IMR-90 (cell line): ENCODE results near the gene ITGAL. TPM values are rescaled to one million over a fixed set of nuclear protein-coding genes. Genes with fewer than 3 reads are reported as not detected.

Experiments
- ATAC-seq: fragments of 200-7000 bp; cut with Tn5 transposase; 2 replicates; pipeline ENCODE4 v1.9.1; 2020; ENCODE audit warnings: low read depth, mild to moderate bottlenecking, moderate library complexity
- BruUV-seq: library from RNA; stranded (reverse); fragments of 400-500 nt; replicated peaks from 2 replicates; lab custom pipeline; 2021; lab: Mats Ljungman, UMichigan
- CTCF ChIA-PET: fragments of 300-600 bp; formaldehyde crosslinking; extraction: SDS; loops from one replicate; lab custom pipeline; 2021; ENCODE audit warnings: antibody characterized with exemption; lab: Yijun Ruan, JAX
- POLR2A ChIA-PET: fragments of 300-600 bp; sonication (Branson Sonifier 250); formaldehyde crosslinking; loops from one replicate; lab custom pipeline; 2022; ENCODE audit warnings: antibody characterized with exemption; ENCODE audit not compliant: unreplicated experiment; lab: Charles Lee
- DNase-seq: peaks from one replicate; pipeline ENCODE4 v3.0.0; 2013
- H2AFZ ChIP-seq: replicated peaks from 2 replicates; pipeline ENCODE3; 2013; ENCODE audit warnings: low read length, mild to moderate bottlenecking; ENCODE audit not compliant: poor library complexity
- H2AK5ac ChIP-seq: 2 replicates; pipeline ENCODE4 v1.6.1; 2013; ENCODE audit warnings: low read depth, low read length, inconsistent platforms
- H2AK9ac ChIP-seq: replicated peaks from 2 replicates; pipeline ENCODE3; 2013; ENCODE audit warnings: mild to moderate bottlenecking, low read depth, low read length, moderate library complexity; ENCODE audit not compliant: poor library complexity
- H2BK120ac ChIP-seq: 2 replicates; pipeline ENCODE4 v1.6.1; 2013; ENCODE audit warnings: low read depth, low read length, inconsistent platforms
- H2BK15ac ChIP-seq: 3 replicates; pipeline ENCODE4 v1.6.1; 2013; ENCODE audit warnings: low read depth, low read length, inconsistent platforms
- H2BK20ac ChIP-seq: 2 replicates; pipeline ENCODE4 v1.6.1; 2013; ENCODE audit warnings: low read depth, mild to moderate bottlenecking, inconsistent platforms, low read length, moderate library complexity
- H2BK5ac ChIP-seq: 2 replicates; pipeline ENCODE4 v1.6.1; 2013; ENCODE audit warnings: mild to moderate bottlenecking, low read depth, low read length, inconsistent platforms; ENCODE audit not compliant: poor library complexity, severe bottlenecking
- H3K14ac ChIP-seq: replicated peaks from 2 replicates; pipeline ENCODE4 v1.6.1; 2013; ENCODE audit warnings: low read depth, low read length, inconsistent platforms
- H3K18ac ChIP-seq: 2 replicates; pipeline ENCODE4 v1.6.1; 2013; ENCODE audit warnings: low read depth, low read length, control low read depth
- H3K23ac ChIP-seq: 2 replicates; pipeline ENCODE4 v1.6.1; 2013; ENCODE audit warnings: low read depth, low read length, inconsistent platforms
- H3K27ac ChIP-seq: 2 replicates; pipeline ENCODE4 v1.5.1; 2013; ENCODE audit warnings: mild to moderate bottlenecking, control low read depth, low read length; ENCODE audit not compliant: insufficient read depth
- H3K27me3 ChIP-seq: 2 replicates; pipeline ENCODE4 v1.6.1; 2013; ENCODE audit warnings: low read length; ENCODE audit not compliant: control insufficient read depth, insufficient read depth
- H3K36me3 ChIP-seq: 2 replicates; pipeline ENCODE4 v1.6.1; 2013; ENCODE audit warnings: low read length, mixed read lengths; ENCODE audit not compliant: control insufficient read depth, insufficient read depth
- H3K4ac ChIP-seq: 2 replicates; pipeline ENCODE4 v1.6.1; 2013; ENCODE audit warnings: low read depth, low read length, inconsistent platforms
- H3K4me1 ChIP-seq: 2 replicates; pipeline ENCODE4 v1.6.1; 2013; ENCODE audit warnings: low read length, mixed read lengths; ENCODE audit not compliant: control insufficient read depth, insufficient read depth
- H3K4me2 ChIP-seq: 2 replicates; pipeline ENCODE4 v1.6.1; 2013; ENCODE audit warnings: low read depth, mild to moderate bottlenecking, control low read depth, low read length, moderate library complexity
- H3K4me3 ChIP-seq: 2 replicates; pipeline ENCODE4 v1.5.1; 2013; ENCODE audit warnings: low read depth, mild to moderate bottlenecking, control low read depth, low read length, moderate library complexity; ENCODE audit not compliant: insufficient read depth
- H3K56ac ChIP-seq: 2 replicates; pipeline ENCODE4 v1.6.1; 2013; ENCODE audit warnings: low read length, inconsistent platforms; ENCODE audit not compliant: insufficient read depth; ENCODE audit errors: extremely low read depth
- H3K79me1 ChIP-seq, 2 experiments: 2 replicates each; pipeline ENCODE4 v1.6.1; 2013; ENCODE audit warnings: low read length in 2 of 2, inconsistent platforms in 1 of 2, low read depth in 1 of 2
- H3K9ac ChIP-seq: 2 replicates; pipeline ENCODE4 v1.6.1; 2013; ENCODE audit warnings: low read depth, low read length, control low read depth
- H3K9me1 ChIP-seq: 2 replicates; pipeline ENCODE4 v1.6.1; 2013; ENCODE audit warnings: low read length, inconsistent platforms; ENCODE audit not compliant: insufficient read depth
- H3K9me3 ChIP-seq: 2 replicates; pipeline ENCODE4 v1.6.1; 2013; ENCODE audit warnings: low read length; ENCODE audit not compliant: control insufficient read depth, insufficient read depth
- H4K20me1 ChIP-seq: 2 replicates; pipeline ENCODE4 v1.6.1; 2013; ENCODE audit warnings: low read length, inconsistent platforms; ENCODE audit not compliant: insufficient read depth
- H4K5ac ChIP-seq: 2 replicates; pipeline ENCODE4 v1.6.1; 2013; ENCODE audit warnings: mild to moderate bottlenecking, low read depth, low read length, control low read depth
- H4K8ac ChIP-seq, 2 experiments: 2 replicates each; pipeline ENCODE4 v1.6.1; 2013; ENCODE audit warnings: low read depth in 2 of 2, low read length in 2 of 2, control low read depth in 1 of 2, inconsistent platforms in 1 of 2
- H4K91ac ChIP-seq: 2 replicates; pipeline ENCODE4 v1.6.1; 2013; ENCODE audit warnings: low read depth, low read length, inconsistent platforms; ENCODE audit not compliant: insufficient read depth
- CEBPB ChIP-seq: IDR thresholded peaks from 2 replicates; pipeline ENCODE4 v1.6.1; 2012; ENCODE audit warnings: low read depth, low read length, improper control_type of control experiment
- ELK1 ChIP-seq: fragments of 150-350 bp; IDR thresholded peaks from 2 replicates; pipeline ENCODE4 v1.6.1; 2016; ENCODE audit warnings: low read depth, mild to moderate bottlenecking, low read length, moderate library complexity, borderline replicate concordance
- MAZ ChIP-seq: IDR thresholded peaks from 2 replicates; pipeline ENCODE4 v1.6.1; 2012; ENCODE audit warnings: low read depth, mild to moderate bottlenecking, low read length, improper control_type of control experiment, moderate library complexity, borderline replicate concordance
- MXI1 ChIP-seq: IDR thresholded peaks from 2 replicates; pipeline ENCODE4 v1.6.1; 2012; ENCODE audit warnings: low read depth, mild to moderate bottlenecking, low read length, moderate library complexity, borderline replicate concordance
- RCOR1 ChIP-seq: IDR thresholded peaks from 2 replicates; pipeline ENCODE4 v1.6.1; 2012; ENCODE audit warnings: mild to moderate bottlenecking, low read length, improper control_type of control experiment; ENCODE audit not compliant: insufficient replicate concordance
- WGBS, 2 experiments: methylation state at CpG; one replicate each; pipeline versions ENCODE4 v1.1.5 to v1.1.7; 2013; ENCODE audit warnings: missing lambda C conversion rate in 2 of 2; ENCODE audit not compliant: insufficient read length in 1 of 2; ENCODE audit errors: extremely low coverage in 2 of 2; 5-methylcytosine and 5-hydroxymethylcytosine counted together
- dilution Hi-C: fragments of 300-500 bp; cut with HindIII; formaldehyde crosslinking; loops from one replicate; pipeline ENCODE4 v1.14.3; 2018; ENCODE audit warnings: low sequenced_read_pairs; ENCODE audit not compliant: unreplicated experiment
- in situ Hi-C: fragments of 300-500 bp; cut with MboI; formaldehyde crosslinking; loops from 3 replicates; pipeline ENCODE4 v1.14.3; 2019; ENCODE audit warnings: low sequenced_read_pairs, inconsistent platforms, mixed read lengths
- intact Hi-C: fragments of 100-400 bp; cut with micrococcal nuclease; formaldehyde crosslinking; loops from 2 replicates; pipeline ENCODE4 v1.10.0; 2022
- polyA plus RNA-seq, 3 experiments: library from polyadenylated mRNA; depleted of rRNA; stranded (reverse); fragments of >200 nt; gene quantifications; 2 replicates each; pipeline ENCODE4 v1.2.3, GENCODE V29; 2012; ENCODE audit warnings: low replicate concordance in 1 of 3
- total RNA-seq: library from RNA; depleted of rRNA; stranded (reverse); fragments of >200 nt; gene quantifications from 2 replicates; pipeline ENCODE4 v1.2.3, GENCODE V29; 2012

Gene ITGAL
- total and polyA plus RNA-seq, 2 of the 4 experiments (the other 2 are of a cell fraction) = not detected

GRCh38 chr16:30494709-30495108 is 22.2 kb downstream of the ITGAL start:
- no peak overlapping the region for H3K9ac ChIP-seq
- dilution Hi-C loops = no loop called here
- no peak overlapping the region for H3K4ac ChIP-seq
- no peak overlapping the region for H3K56ac ChIP-seq
- H2AK9ac ChIP-seq = no peak overlapping the region
- TF ChIP-seq MXI1 = no peak
- TF ChIP-seq CEBPB = no peak
- no peak for TF ChIP-seq RCOR1
- no peak for TF ChIP-seq MAZ
- TF ChIP-seq ELK1 = no peak
- DNase-seq (no peak), ATAC-seq (no peak)
- no peak overlapping the region for H3K4me2 ChIP-seq
- intact Hi-C loops = no loop called here
- H4K91ac ChIP-seq = no peak overlapping the region
- H3K18ac ChIP-seq = no peak overlapping the region
- ChIA-PET CTCF (no interaction called here), POLR2A (no interaction called here)
- no TSS peak for BruUV-seq
- no peak overlapping the region for H3K23ac ChIP-seq
- no peak overlapping the region for H2AFZ ChIP-seq
- peaks cover 3% of the 10 kb centered on the region; the same call in 1 of the 2 replicates for H3K9me1 ChIP-seq
- H2BK20ac ChIP-seq = no peak overlapping the region
- H3K9me3 ChIP-seq = no peaks in the 10 kb centered on the region
- H3K27ac ChIP-seq = no peak overlapping the region
- H2BK120ac ChIP-seq = no peak overlapping the region
- no peaks in the 10 kb centered on the region for H4K20me1 ChIP-seq
- no peaks in the 10 kb centered on the region for H3K79me1 ChIP-seq
- H2AK5ac ChIP-seq = no peak overlapping the region
- H2BK5ac ChIP-seq = no peak overlapping the region
- H3K36me3 ChIP-seq = no peaks in the 10 kb centered on the region
- H4K8ac ChIP-seq = no peak overlapping the region
- no peak overlapping the region for H3K14ac ChIP-seq
- H2BK15ac ChIP-seq = no peak overlapping the region
- peaks cover 9% of the 10 kb centered on the region for H3K27me3 ChIP-seq
- H3K4me1 ChIP-seq = peaks cover 3% of the 10 kb centered on the region; the same call in 1 of the 2 replicates
- no peak overlapping the region for H4K5ac ChIP-seq
- 55% methylated on average over 5 of the region's 12 CpGs; no CpG with 5 or more reads in 1 of the 2 experiments for WGBS, 2 experiments
- in situ Hi-C loops = no loop called here
- no peak overlapping the region for H3K4me3 ChIP-seq
